HepG2 (cell line): ENCODE measurements around the gene PLPP3. TPM values are rescaled to one million over a fixed set of nuclear protein-coding genes. Genes with fewer than 3 reads are reported as not detected.

Source experiments
- ATAC-seq: fragments of 200-7000 bp; cut with Tn5 transposase; 3 replicates; pipeline ENCODE4 v1.9.1; 2020; ENCODE audit warnings: mild to moderate bottlenecking, moderate library complexity
- BruUV-seq: library from RNA; stranded (reverse); fragments of 400-500 nt; replicated peaks from 2 replicates; lab custom pipeline; 2021; lab: Mats Ljungman, UMichigan
- CTCF ChIA-PET: fragments of 300-600 bp; formaldehyde crosslinking; extraction: SDS; loops from one replicate; lab custom pipeline; 2021; ENCODE audit warnings: low total read pairs, inconsistent platforms, low intra/inter-chr PET ratio; lab: Yijun Ruan, JAX
- POLR2A ChIA-PET: fragments of 350-600 bp; sonication (Branson Sonifier 250); formaldehyde crosslinking; loops from one replicate; lab custom pipeline; 2020; ENCODE audit warnings: antibody characterized with exemption, inconsistent platforms; lab: Yijun Ruan, JAX
- DNase-seq: peaks from one replicate; pipeline ENCODE4 v3.0.0-alpha.2; 2015; ENCODE audit warnings: low spot score
- FAIRE-seq: peaks from 3 replicates; lab custom pipeline; 2011; peaks lifted over from hg19 to GRCh38; lab: Jason Lieb, UNC
- H2AFZ ChIP-seq: one replicate; pipeline ENCODE4 v1.6.1; 2011; ENCODE audit warnings: low read length, inconsistent platforms
- H3K27ac ChIP-seq: fragments of 300-600 bp; 3 replicates; pipeline ENCODE4 v1.8.0; 2011; ENCODE audit warnings: mixed run types, mild to moderate bottlenecking, mixed read lengths, low read length, inconsistent platforms; ENCODE audit not compliant: insufficient read depth; ENCODE audit errors: extremely low read length
- H3K27me3 ChIP-seq, 2 experiments: fragments of 200-600 bp in 1 of 2; 2 replicates in 1 of 2; 3 replicates in 1 of 2; pipeline versions ENCODE4 v1.6.0 to v1.8.0; 2011; ENCODE audit warnings: low read length in 2 of 2, mild to moderate bottlenecking in 2 of 2, moderate library complexity in 2 of 2, inconsistent platforms in 1 of 2; ENCODE audit not compliant: insufficient read depth in 2 of 2, control insufficient read depth in 1 of 2
- H3K36me3 ChIP-seq, 2 experiments: fragments of 200-600 bp in 1 of 2; replicated peaks in 1 of 2; 2 replicates in 1 of 2; 3 replicates in 1 of 2; pipeline versions ENCODE4 v1.5.1 to v1.8.0; 2011; ENCODE audit warnings: low read length in 2 of 2, inconsistent platforms in 1 of 2; ENCODE audit not compliant: insufficient read depth in 2 of 2, control insufficient read depth in 1 of 2
- H3K4me1 ChIP-seq: 2 replicates; pipeline ENCODE4 v1.5.1; 2012; ENCODE audit warnings: low read length, inconsistent platforms; ENCODE audit not compliant: insufficient read depth
- H3K4me2 ChIP-seq: 2 replicates; pipeline ENCODE4 v1.6.0; 2011; ENCODE audit warnings: low read depth, low read length, inconsistent platforms
- H3K4me3 ChIP-seq, 3 experiments: fragments of 200-600 bp in 1 of 3; sonication (generic), shearing (Covaris generic) in 1 of 3; replicated peaks in 1 of 3; 2 replicates each; pipeline ENCODE4 v1.5.1; 2011 to 2016; ENCODE audit warnings: low read length in 3 of 3, inconsistent platforms in 2 of 3, low read depth in 2 of 3, mild to moderate bottlenecking in 2 of 3, control low read depth in 1 of 3, mixed read lengths in 1 of 3; ENCODE audit not compliant: insufficient read depth in 1 of 3
- H3K79me2 ChIP-seq: one replicate; pipeline ENCODE4 v1.6.1; 2011; ENCODE audit warnings: low read length, inconsistent platforms; ENCODE audit not compliant: insufficient read depth
- H3K9ac ChIP-seq: 2 replicates; pipeline ENCODE4 v1.6.0; 2011; ENCODE audit warnings: mild to moderate bottlenecking, low read depth, low read length, inconsistent platforms; ENCODE audit not compliant: insufficient read depth
- H3K9me3 ChIP-seq: 2 replicates; pipeline ENCODE4 v1.5.1; 2012; ENCODE audit warnings: mild to moderate bottlenecking, low read length
- H4K20me1 ChIP-seq: 2 replicates; pipeline ENCODE4 v1.6.0; 2011; ENCODE audit warnings: inconsistent platforms, mild to moderate bottlenecking, low read length, moderate library complexity; ENCODE audit not compliant: insufficient read depth
- ARNT ChIP-seq: fragments of 450-650 bp; IDR thresholded peaks from 2 replicates; pipeline ENCODE4 v1.6.1; 2017
- CEBPB ChIP-seq: IDR thresholded peaks from 2 replicates; pipeline ENCODE4 v1.6.1; 2011; ENCODE audit warnings: low read depth, low read length, improper control_type of control experiment, borderline replicate concordance
- FOSL1 ChIP-seq: sonication (generic); formaldehyde crosslinking; IDR thresholded peaks from 2 replicates; pipeline ENCODE4 v1.9.0; 2021; ENCODE audit warnings: missing genetic modification reagents, borderline replicate concordance
- HDAC6 ChIP-seq: fragments of 200-600 bp; sonication (generic); IDR thresholded peaks from 2 replicates; pipeline ENCODE4 v1.7.0; 2017; ENCODE audit warnings: mild to moderate bottlenecking, antibody characterized with exemption, low read length, low read depth
- IKZF4 ChIP-seq: sonication (generic); formaldehyde crosslinking; IDR thresholded peaks from 2 replicates; pipeline ENCODE4 v1.5.1; 2020; ENCODE audit warnings: borderline replicate concordance, mild to moderate bottlenecking, low read depth, missing genetic modification reagents; ENCODE audit errors: not compliant biosample characterization
- MTF2 ChIP-seq: sonication (generic); formaldehyde crosslinking; IDR thresholded peaks from 2 replicates; pipeline ENCODE4 v1.5.0; 2020; ENCODE audit warnings: missing genetic modification reagents, borderline replicate concordance
- RFX3 ChIP-seq: IDR thresholded peaks from 2 replicates; pipeline ENCODE4 v1.6.1; 2016; ENCODE audit warnings: missing biosample characterization, missing genetic modification reagents
- TAF15 ChIP-seq: fragments of 200-400 bp; formaldehyde crosslinking; IDR thresholded peaks from one replicate; pipeline ENCODE4 v1.6.1; 2018; ENCODE audit warnings: mild to moderate bottlenecking, low read depth, low read length; ENCODE audit not compliant: poor library complexity, severe bottlenecking
- TOPORS ChIP-seq: sonication (generic); formaldehyde crosslinking; IDR thresholded peaks from 2 replicates; pipeline ENCODE4 v1.8.0; 2023; ENCODE audit warnings: mild to moderate bottlenecking, missing genetic modification reagents
- ZFX ChIP-seq: sonication (generic); formaldehyde crosslinking; IDR thresholded peaks from 2 replicates; pipeline ENCODE4 v1.4.0; 2020; ENCODE audit warnings: mild to moderate bottlenecking, low read depth, missing genetic modification reagents, moderate library complexity
- ZNF30 ChIP-seq: sonication (generic); formaldehyde crosslinking; IDR thresholded peaks from 2 replicates; pipeline ENCODE4 v1.5.0; 2020; ENCODE audit warnings: mild to moderate bottlenecking, missing genetic modification reagents
- ZNF543 ChIP-seq: sonication (generic); formaldehyde crosslinking; IDR thresholded peaks from 2 replicates; pipeline ENCODE4 v1.4.0; 2020; ENCODE audit warnings: mild to moderate bottlenecking, missing genetic modification reagents
- ZNF605 ChIP-seq: sonication (generic); formaldehyde crosslinking; IDR thresholded peaks from 2 replicates; pipeline ENCODE4 v1.8.0; 2022; ENCODE audit warnings: mild to moderate bottlenecking, missing genetic modification reagents
- ZNF720 ChIP-seq: sonication (generic); formaldehyde crosslinking; IDR thresholded peaks from 2 replicates; pipeline ENCODE4 v1.4.0; 2020; ENCODE audit warnings: missing genetic modification reagents
- ZNF737 ChIP-seq: sonication (generic); formaldehyde crosslinking; IDR thresholded peaks from 2 replicates; pipeline ENCODE4 v1.5.0; 2020; ENCODE audit warnings: missing genetic modification reagents, mild to moderate bottlenecking, borderline replicate concordance
- WGBS: methylation state at CpG from one replicate; pipeline ENCODE4 v1.1.6; 2017; ENCODE audit warnings: low lambda C conversion rate; 5-methylcytosine and 5-hydroxymethylcytosine counted together
- in situ Hi-C: cut with HindIII; loops from 2 replicates; pipeline ENCODE4 v1.10.0; 2017; ENCODE audit warnings: low pct_unique_long_range_greater_than_20kb; ENCODE audit not compliant: extremely low pct_ligation_motif_present
- intact Hi-C: fragments of 100-400 bp; cut with micrococcal nuclease; formaldehyde crosslinking; loops from one replicate; pipeline ENCODE4 v1.10.0; 2022; ENCODE audit not compliant: unreplicated experiment
- polyA plus RNA-seq, 8 experiments: library from polyadenylated mRNA; depleted of rRNA in 3 of 8; stranded (reverse) in 7 of 8; unstranded in 1 of 8; fragments of >200 nt; fragmentation: Illumina TruSeq in 4 of 8; extraction: Trizol in 4 of 8; gene quantifications; 2 replicates each; pipeline versions ENCODE4 v1.2.1 to v1.2.3, GENCODE V29; 2011 to 2016; ENCODE audit warnings: low read depth in 4 of 8, missing spikeins in 1 of 8, mixed read lengths in 1 of 8; ENCODE audit not compliant: insufficient read depth in 1 of 8
- total RNA-seq, 5 experiments: library from RNA; depleted of rRNA; stranded (reverse); fragments of >200 nt; fragmentation: Illumina TruSeq; extraction: Trizol; gene quantifications; 2 replicates each; pipeline ENCODE4 v1.2.3, GENCODE V29; 2016; ENCODE audit warnings: low read depth in 1 of 5
- TF ChIP-seq, protein P1 (sequence below), 2 experiments: fragments of 450-650 bp in 1 of 2; sonication (generic) in 1 of 2; formaldehyde crosslinking; IDR thresholded peaks; 2 replicates each; pipeline versions ENCODE4 v1.5.0 to v1.8.0; 2020 to 2022; ENCODE audit warnings: mild to moderate bottlenecking in 1 of 2, missing genetic modification reagents in 1 of 2
- TF ChIP-seq, protein P2 (sequence below): sonication (generic); formaldehyde crosslinking; IDR thresholded peaks from 2 replicates; pipeline ENCODE4 v1.8.0; 2022; ENCODE audit warnings: mild to moderate bottlenecking, missing genetic modification reagents; ENCODE audit not compliant: insufficient replicate concordance
- TF ChIP-seq, protein P3 (sequence below): IDR thresholded peaks from 2 replicates; pipeline ENCODE4 v1.6.1; 2016
- TF ChIP-seq, protein P4 (sequence below): sonication (generic); formaldehyde crosslinking; IDR thresholded peaks from 2 replicates; pipeline ENCODE4 v1.8.1; 2023; ENCODE audit warnings: mild to moderate bottlenecking, missing genetic modification reagents
- TF ChIP-seq, protein P5 (sequence below): sonication (generic); IDR thresholded peaks from 2 replicates; pipeline ENCODE4 v1.6.1; 2016; ENCODE audit warnings: low read depth, borderline replicate concordance

Gene PLPP3
- total and polyA plus RNA-seq, 2 of the 13 experiments (the other 11 are each of a cell fraction or from before 2014, with no cell fraction given): 49.7 to 65.8 TPM

DNA sequence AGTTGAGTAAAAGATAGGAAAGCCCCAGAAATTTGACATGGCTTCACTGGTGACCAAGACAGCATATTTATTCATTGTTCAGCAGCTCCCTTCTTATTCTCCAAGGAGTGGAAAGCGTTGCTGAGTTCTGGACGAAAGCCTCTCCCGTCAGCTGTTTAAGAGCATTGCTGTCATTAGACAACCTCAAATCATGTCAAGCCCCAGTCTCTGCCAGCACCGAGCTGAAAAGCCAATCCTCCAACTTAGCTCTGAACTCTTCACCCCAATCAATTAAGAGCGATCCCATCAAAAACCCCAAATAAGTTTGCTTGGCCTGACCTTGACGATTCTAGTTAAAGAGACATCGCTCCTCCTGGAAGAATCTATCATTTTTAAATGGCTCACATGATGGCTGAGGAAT lies 110.8 kb downstream of the PLPP3 start:
- no peak for FAIRE-seq
- H3K27me3 ChIP-seq: no peaks in the 10 kb centered on the region
- H3K9me3 ChIP-seq: no peaks in the 10 kb centered on the region
- in situ Hi-C loops (no loop called here), intact Hi-C loops (no loop called here)
- CTCF ChIA-PET: no interaction called here
- POLR2A ChIA-PET: interaction anchor here (1.5 kb wide), 1 partner anchor 12 kb away, joined by 3 read pairs; no protein-coding TSS in a partner anchor
- no peaks in the 10 kb centered on the region for H3K36me3 ChIP-seq
- TF ChIP-seq, protein P1, sequence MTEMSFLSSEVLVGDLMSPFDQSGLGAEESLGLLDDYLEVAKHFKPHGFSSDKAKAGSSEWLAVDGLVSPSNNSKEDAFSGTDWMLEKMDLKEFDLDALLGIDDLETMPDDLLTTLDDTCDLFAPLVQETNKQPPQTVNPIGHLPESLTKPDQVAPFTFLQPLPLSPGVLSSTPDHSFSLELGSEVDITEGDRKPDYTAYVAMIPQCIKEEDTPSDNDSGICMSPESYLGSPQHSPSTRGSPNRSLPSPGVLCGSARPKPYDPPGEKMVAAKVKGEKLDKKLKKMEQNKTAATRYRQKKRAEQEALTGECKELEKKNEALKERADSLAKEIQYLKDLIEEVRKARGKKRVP (CRISPR knock-in tag; IDR thresholded peaks at IDR 0.05): no peak
- TF ChIP-seq IKZF4 (CRISPR knock-in tag) (no peak), MTF2 (CRISPR knock-in tag) (no peak), HDAC6 (no peak), ARNT (no peak), TAF15 (no peak), TOPORS (no peak), ZNF30 (no peak), FOSL1 (CRISPR knock-in tag) (no peak), ZNF720 (no peak), ZNF605 (CRISPR knock-in tag) (no peak), CEBPB (no peak), ZNF543 (CRISPR knock-in tag) (no peak), ZFX (CRISPR knock-in tag) (no peak), ZNF737 (CRISPR knock-in tag) (no peak), RFX3 (CRISPR knock-in tag) (no peak)
- TF ChIP-seq, protein P2, sequence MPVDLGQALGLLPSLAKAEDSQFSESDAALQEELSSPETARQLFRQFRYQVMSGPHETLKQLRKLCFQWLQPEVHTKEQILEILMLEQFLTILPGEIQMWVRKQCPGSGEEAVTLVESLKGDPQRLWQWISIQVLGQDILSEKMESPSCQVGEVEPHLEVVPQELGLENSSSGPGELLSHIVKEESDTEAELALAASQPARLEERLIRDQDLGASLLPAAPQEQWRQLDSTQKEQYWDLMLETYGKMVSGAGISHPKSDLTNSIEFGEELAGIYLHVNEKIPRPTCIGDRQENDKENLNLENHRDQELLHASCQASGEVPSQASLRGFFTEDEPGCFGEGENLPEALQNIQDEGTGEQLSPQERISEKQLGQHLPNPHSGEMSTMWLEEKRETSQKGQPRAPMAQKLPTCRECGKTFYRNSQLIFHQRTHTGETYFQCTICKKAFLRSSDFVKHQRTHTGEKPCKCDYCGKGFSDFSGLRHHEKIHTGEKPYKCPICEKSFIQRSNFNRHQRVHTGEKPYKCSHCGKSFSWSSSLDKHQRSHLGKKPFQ (CRISPR knock-in tag): no peak
- TF ChIP-seq, protein P3, sequence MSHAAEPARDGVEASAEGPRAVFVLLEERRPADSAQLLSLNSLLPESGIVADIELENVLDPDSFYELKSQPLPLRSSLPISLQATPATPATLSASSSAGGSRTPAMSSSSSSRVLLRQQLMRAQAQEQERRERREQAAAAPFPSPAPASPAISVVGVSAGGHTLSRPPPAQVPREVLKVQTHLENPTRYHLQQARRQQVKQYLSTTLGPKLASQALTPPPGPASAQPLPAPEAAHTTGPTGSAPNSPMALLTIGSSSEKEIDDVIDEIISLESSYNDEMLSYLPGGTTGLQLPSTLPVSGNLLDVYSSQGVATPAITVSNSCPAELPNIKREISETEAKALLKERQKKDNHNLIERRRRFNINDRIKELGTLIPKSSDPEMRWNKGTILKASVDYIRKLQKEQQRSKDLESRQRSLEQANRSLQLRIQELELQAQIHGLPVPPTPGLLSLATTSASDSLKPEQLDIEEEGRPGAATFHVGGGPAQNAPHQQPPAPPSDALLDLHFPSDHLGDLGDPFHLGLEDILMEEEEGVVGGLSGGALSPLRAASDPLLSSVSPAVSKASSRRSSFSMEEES (CRISPR knock-in tag): no peak
- TF ChIP-seq, protein P4, sequence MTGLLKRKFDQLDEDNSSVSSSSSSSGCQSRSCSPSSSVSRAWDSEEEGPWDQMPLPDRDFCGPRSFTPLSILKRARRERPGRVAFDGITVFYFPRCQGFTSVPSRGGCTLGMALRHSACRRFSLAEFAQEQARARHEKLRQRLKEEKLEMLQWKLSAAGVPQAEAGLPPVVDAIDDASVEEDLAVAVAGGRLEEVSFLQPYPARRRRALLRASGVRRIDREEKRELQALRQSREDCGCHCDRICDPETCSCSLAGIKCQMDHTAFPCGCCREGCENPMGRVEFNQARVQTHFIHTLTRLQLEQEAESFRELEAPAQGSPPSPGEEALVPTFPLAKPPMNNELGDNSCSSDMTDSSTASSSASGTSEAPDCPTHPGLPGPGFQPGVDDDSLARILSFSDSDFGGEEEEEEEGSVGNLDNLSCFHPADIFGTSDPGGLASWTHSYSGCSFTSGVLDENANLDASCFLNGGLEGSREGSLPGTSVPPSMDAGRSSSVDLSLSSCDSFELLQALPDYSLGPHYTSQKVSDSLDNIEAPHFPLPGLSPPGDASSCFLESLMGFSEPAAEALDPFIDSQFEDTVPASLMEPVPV (CRISPR knock-in tag): no peak
- TF ChIP-seq, protein P5, sequence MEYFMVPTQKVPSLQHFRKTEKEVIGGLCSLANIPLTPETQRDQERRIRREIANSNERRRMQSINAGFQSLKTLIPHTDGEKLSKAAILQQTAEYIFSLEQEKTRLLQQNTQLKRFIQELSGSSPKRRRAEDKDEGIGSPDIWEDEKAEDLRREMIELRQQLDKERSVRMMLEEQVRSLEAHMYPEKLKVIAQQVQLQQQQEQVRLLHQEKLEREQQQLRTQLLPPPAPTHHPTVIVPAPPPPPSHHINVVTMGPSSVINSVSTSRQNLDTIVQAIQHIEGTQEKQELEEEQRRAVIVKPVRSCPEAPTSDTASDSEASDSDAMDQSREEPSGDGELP: no peak
- BruUV-seq: no TSS peak
- H2AFZ ChIP-seq: no peak overlapping the region
- no peak overlapping the region for H3K9ac ChIP-seq
- no peak for DNase-seq
- no peak overlapping the region for H3K4me3 ChIP-seq
- no peak overlapping the region for H3K27ac ChIP-seq
- H3K4me2 ChIP-seq: no peak overlapping the region
- WGBS: 90% methylated on average over 7 of the region's 7 CpGs
- no peaks in the 10 kb centered on the region for H4K20me1 ChIP-seq
- ATAC-seq: no peak
- no peaks in the 10 kb centered on the region for H3K79me2 ChIP-seq
- H3K4me1 ChIP-seq: peaks cover 35% of the 10 kb centered on the region
